COLO829 (cell line): ENCODE data around the gene ICE2.

ENCODE experiments used
- DNase-seq: peaks from one replicate; pipeline ENCODE4 v3.0.0; 2012; ENCODE audit warnings: low spot score

The ICE2 gene

GRCh38 chr15:60478566-60479360, at the start of gene ICE2:
TSS of gene ICE2 (minus strand) at chr15:60479142. CDS start at chr15:60477977, 1,165 bp downstream.
- DNase-seq, result peak; percentile 84

- no peak for DNase-seq
These were observed 49.6 kb upstream of the ICE2 start for GRCh38 chr15:60528530-60528929.

GRCh38 chr15:60527456-60527855, 48.5 kb upstream of the ICE2 start:
- no peak for DNase-seq

- DNase-seq, result no peak
These were observed 47.2 kb upstream of the ICE2 start for GRCh38 chr15:60526127-60526616.

GRCh38 chr15:60525341-60526039, 46.5 kb upstream of the ICE2 start:
- DNase-seq, result no peak

- no peak for DNase-seq
These were observed 44.1 kb upstream of the ICE2 start for GRCh38 chr15:60523056-60523455.

- peak; percentile 28 for DNase-seq
These were observed 42.0 kb upstream of the ICE2 start for GRCh38 chr15:60520825-60521368.

GRCh38 chr15:60520013-60520824, 41.3 kb upstream of the ICE2 start:
- DNase-seq, result no peak

- DNase-seq, result no peak
These were observed 40.3 kb upstream of the ICE2 start for GRCh38 chr15:60519218-60519617.

- DNase-seq, result no peak
These were observed 39.6 kb upstream of the ICE2 start for GRCh38 chr15:60518511-60518910.

- DNase-seq, result no peak
These were observed 35.4 kb upstream of the ICE2 start for GRCh38 chr15:60514261-60514881.

- no peak for DNase-seq
These were observed 34.7 kb upstream of the ICE2 start for GRCh38 chr15:60513676-60514075.

GRCh38 chr15:60512937-60513336, 34.0 kb upstream of the ICE2 start:
- DNase-seq, result no peak

- DNase-seq, result no peak
These were observed 32.5 kb upstream of the ICE2 start for GRCh38 chr15:60511351-60512031.

GRCh38 chr15:60510006-60510405, 31.1 kb upstream of the ICE2 start:
- no peak for DNase-seq

- no peak for DNase-seq
These were observed 30.5 kb upstream of the ICE2 start for GRCh38 chr15:60509470-60509869.

GRCh38 chr15:60508442-60508841, 29.5 kb upstream of the ICE2 start:
- DNase-seq, result no peak

- peak; percentile 29 for DNase-seq
These were observed 28.9 kb upstream of the ICE2 start for GRCh38 chr15:60507596-60508424.

GRCh38 chr15:60496853-60497252, 17.9 kb upstream of the ICE2 start:
- peak; percentile 63 for DNase-seq

GRCh38 chr15:60494108-60494507, 15.2 kb upstream of the ICE2 start:
- no peak for DNase-seq
